ENCODE results near the gene KCNQ5. TPM values are rescaled to one million over a fixed set of nuclear protein-coding genes. Genes with fewer than 3 reads are reported as not detected.

The KCNQ5 gene
- total RNA-seq, 1 experiment from 2014 or later, result 17.8 TPM

DNA sequence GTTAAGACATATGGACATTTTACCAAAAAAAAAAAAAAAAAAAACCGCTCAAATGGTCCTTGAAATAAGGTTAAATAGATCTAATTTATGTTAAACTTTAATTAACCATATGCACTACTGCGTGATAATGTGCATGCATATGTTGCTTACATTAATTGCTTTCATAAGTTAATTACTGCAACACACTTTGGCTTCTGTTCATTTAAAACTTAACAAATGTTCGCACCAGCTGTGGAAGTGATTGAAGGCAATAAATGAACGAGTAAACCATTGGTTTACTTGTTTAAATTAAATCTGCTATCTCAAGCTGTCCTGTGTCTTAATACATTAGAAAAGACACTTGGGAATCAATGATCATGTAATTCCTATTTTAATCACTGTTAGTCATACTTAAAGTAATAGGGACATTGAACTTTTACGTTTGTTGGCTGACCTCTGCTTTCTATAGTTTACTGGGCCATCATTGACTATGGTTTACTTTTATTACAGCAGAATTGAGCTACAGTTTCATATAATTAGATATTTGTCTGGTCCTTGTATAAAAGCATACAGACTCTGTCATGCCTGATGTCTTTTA, 308.8 kb downstream of the KCNQ5 start:
- Histone ChIP-seq H3K4me1 (ENCODE audit: insufficient read depth, low read length, poor library complexity, severe bottlenecking) (no peaks in the 10 kb centered on the region), H3K36me3 (ENCODE audit: insufficient read depth, low read length, poor library complexity, severe bottlenecking) (no peaks in the 10 kb centered on the region), H3K27me3 (replicated peaks; ENCODE audit: insufficient read depth, low read depth, low read length, poor library complexity) (no peaks in the 10 kb centered on the region), H3K4me3 (ENCODE audit: low read depth, low read length, poor library complexity, severe bottlenecking) (no peak overlapping the region), H3K27ac (ENCODE audit: low read depth, low read length, poor library complexity, severe bottlenecking) (no peak overlapping the region), H3K9me3 (ENCODE audit: low read depth, low read length, poor library complexity, severe bottlenecking) (no peaks in the 10 kb centered on the region)
- no peak for DNase-seq (ENCODE audit: low spot score)
- POLR2A ChIA-PET (ENCODE audit: low non-redundant PET), result no interaction called here
- intact Hi-C loops (cut with micrococcal nuclease; ENCODE audit: unreplicated experiment), result no loop called here
- BruUV-seq (replicated peaks), result no TSS peak
- CTCF ChIA-PET, result no interaction called here
- TF ChIP-seq EZH2 (IDR thresholded peaks at IDR 0.05; ENCODE audit: borderline replicate concordance, low read depth, low read length, poor library complexity, severe bottlenecking), result no peak
- TF ChIP-seq, protein P1, sequence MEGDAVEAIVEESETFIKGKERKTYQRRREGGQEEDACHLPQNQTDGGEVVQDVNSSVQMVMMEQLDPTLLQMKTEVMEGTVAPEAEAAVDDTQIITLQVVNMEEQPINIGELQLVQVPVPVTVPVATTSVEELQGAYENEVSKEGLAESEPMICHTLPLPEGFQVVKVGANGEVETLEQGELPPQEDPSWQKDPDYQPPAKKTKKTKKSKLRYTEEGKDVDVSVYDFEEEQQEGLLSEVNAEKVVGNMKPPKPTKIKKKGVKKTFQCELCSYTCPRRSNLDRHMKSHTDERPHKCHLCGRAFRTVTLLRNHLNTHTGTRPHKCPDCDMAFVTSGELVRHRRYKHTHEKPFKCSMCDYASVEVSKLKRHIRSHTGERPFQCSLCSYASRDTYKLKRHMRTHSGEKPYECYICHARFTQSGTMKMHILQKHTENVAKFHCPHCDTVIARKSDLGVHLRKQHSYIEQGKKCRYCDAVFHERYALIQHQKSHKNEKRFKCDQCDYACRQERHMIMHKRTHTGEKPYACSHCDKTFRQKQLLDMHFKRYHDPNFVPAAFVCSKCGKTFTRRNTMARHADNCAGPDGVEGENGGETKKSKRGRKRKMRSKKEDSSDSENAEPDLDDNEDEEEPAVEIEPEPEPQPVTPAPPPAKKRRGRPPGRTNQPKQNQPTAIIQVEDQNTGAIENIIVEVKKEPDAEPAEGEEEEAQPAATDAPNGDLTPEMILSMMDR (conservative IDR thresholded peaks at IDR 0.05; ENCODE audit: low read depth, low read length), result no peak

DNA sequence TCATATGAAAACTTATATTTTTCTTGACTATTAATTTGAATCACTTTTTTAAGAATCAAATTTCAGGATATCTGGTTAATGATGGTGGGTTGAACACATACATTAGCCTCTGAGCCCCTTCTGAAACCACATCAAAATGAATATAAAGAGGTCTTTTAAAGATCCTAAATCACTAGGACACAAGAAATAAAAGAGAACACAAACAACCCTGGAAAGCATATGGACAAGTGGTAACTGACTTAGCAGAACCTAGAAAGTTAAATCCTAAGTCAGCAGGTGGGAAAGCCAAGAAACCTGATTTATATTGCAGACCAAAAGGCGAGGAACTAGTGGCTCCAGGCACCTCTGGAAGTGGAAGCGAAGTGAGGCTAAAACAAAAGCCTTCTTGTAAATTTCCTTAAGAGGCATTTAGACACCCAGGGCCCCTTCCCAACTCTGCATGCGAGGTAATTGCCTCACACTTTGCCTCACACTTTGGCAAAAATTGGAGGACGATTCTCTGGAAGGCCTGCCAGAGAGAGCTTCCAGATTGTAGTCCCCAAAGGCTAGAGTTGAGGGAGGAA, 309.5 kb downstream of the KCNQ5 start:
- POLR2A ChIA-PET (ENCODE audit: low non-redundant PET), result no interaction called here
- H3K36me3 ChIP-seq (ENCODE audit: insufficient read depth, low read length, poor library complexity, severe bottlenecking), result no peaks in the 10 kb centered on the region
- no peaks in the 10 kb centered on the region for H3K27me3 ChIP-seq (replicated peaks; ENCODE audit: insufficient read depth, low read depth, low read length, poor library complexity)
- CTCF ChIA-PET, result no interaction called here
- intact Hi-C loops (cut with micrococcal nuclease; ENCODE audit: unreplicated experiment), result no loop called here
- no peak overlapping the region for H3K4me3 ChIP-seq (ENCODE audit: low read depth, low read length, poor library complexity, severe bottlenecking)
- TF ChIP-seq, protein P1 (conservative IDR thresholded peaks at IDR 0.05; ENCODE audit: low read depth, low read length), result no peak
- no peak for TF ChIP-seq EZH2 (IDR thresholded peaks at IDR 0.05; ENCODE audit: borderline replicate concordance, low read depth, low read length, poor library complexity, severe bottlenecking)
- no peak for DNase-seq (ENCODE audit: low spot score)
- no peaks in the 10 kb centered on the region for H3K4me1 ChIP-seq (ENCODE audit: insufficient read depth, low read length, poor library complexity, severe bottlenecking)
- H3K9me3 ChIP-seq (ENCODE audit: low read depth, low read length, poor library complexity, severe bottlenecking), result no peaks in the 10 kb centered on the region
- no peak overlapping the region for H3K27ac ChIP-seq (ENCODE audit: low read depth, low read length, poor library complexity, severe bottlenecking)
- BruUV-seq (replicated peaks), result no TSS peak

DNA sequence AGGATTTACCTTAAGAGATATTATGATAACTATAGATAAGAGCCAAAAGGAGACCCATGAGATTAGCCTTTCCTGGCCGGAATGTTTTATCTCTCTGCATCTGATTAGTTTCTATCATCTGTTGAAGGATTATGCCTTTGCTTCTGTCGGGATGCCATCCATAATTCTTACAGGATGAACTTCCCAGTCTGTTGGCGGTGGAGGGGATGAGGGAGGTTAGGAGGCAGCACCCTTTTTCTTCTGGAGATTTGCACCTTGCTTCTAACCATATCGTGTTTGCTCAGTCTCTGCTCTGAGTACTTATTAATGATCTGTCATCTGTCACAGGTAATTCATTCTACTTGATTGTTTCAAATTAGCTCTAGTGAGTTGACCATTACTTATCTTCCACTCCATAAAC, 311.4 kb downstream of the KCNQ5 start:
- ChIA-PET POLR2A (ENCODE audit: low non-redundant PET) (no interaction called here), CTCF (no interaction called here)
- H3K27me3 ChIP-seq (replicated peaks; ENCODE audit: insufficient read depth, low read depth, low read length, poor library complexity), result no peaks in the 10 kb centered on the region
- no peak overlapping the region for H3K4me3 ChIP-seq (ENCODE audit: low read depth, low read length, poor library complexity, severe bottlenecking)
- no TSS peak for BruUV-seq (replicated peaks)
- no peaks in the 10 kb centered on the region for H3K4me1 ChIP-seq (ENCODE audit: insufficient read depth, low read length, poor library complexity, severe bottlenecking)
- H3K9me3 ChIP-seq (ENCODE audit: low read depth, low read length, poor library complexity, severe bottlenecking), result no peaks in the 10 kb centered on the region
- TF ChIP-seq, protein P1 (conservative IDR thresholded peaks at IDR 0.05; ENCODE audit: low read depth, low read length), result no peak
- TF ChIP-seq EZH2 (IDR thresholded peaks at IDR 0.05; ENCODE audit: borderline replicate concordance, low read depth, low read length, poor library complexity, severe bottlenecking), result no peak
- intact Hi-C loops (cut with micrococcal nuclease; ENCODE audit: unreplicated experiment), result no loop called here
- H3K36me3 ChIP-seq (ENCODE audit: insufficient read depth, low read length, poor library complexity, severe bottlenecking), result no peaks in the 10 kb centered on the region
- no peak for DNase-seq (ENCODE audit: low spot score)
- H3K27ac ChIP-seq (ENCODE audit: low read depth, low read length, poor library complexity, severe bottlenecking), result no peak overlapping the region
